ENCODE data around the gene CSRP1.

The CSRP1 gene

GRCh38 chr1:201511941-201512539 is 5.1 kb upstream of the CSRP1 start:
- DNase-seq = no peak

- no peak for DNase-seq
Measured at GRCh38 chr1:201511396-201511940, 4.5 kb upstream of the CSRP1 start.

- DNase-seq = no peak
Measured at GRCh38 chr1:201510734-201511133, 3.8 kb upstream of the CSRP1 start.

GRCh38 chr1:201509601-201510374 is 2.9 kb upstream of the CSRP1 start:
- DNase-seq = no peak

GRCh38 chr1:201508809-201509208 is 1.9 kb upstream of the CSRP1 start:
- DNase-seq = no peak

- DNase-seq = no peak
Measured at GRCh38 chr1:201507360-201507675, 395 bp upstream of the CSRP1 start.

- DNase-seq = no peak
Measured at GRCh38 chr1:201506092-201506491, 831 bp downstream of the CSRP1 start.

GRCh38 chr1:201505503-201505890 is 1.4 kb downstream of the CSRP1 start:
- no peak for DNase-seq

- no peak for DNase-seq
Measured at GRCh38 chr1:201504799-201505502, 2.0 kb downstream of the CSRP1 start.

- no peak for DNase-seq
Measured at GRCh38 chr1:201504179-201504631, 2.7 kb downstream of the CSRP1 start.

GRCh38 chr1:201503397-201504176 is 3.3 kb downstream of the CSRP1 start:
- DNase-seq = no peak

GRCh38 chr1:201502511-201502857 is 4.4 kb downstream of the CSRP1 start:
- DNase-seq = no peak

GRCh38 chr1:201501812-201502510 is 5.0 kb downstream of the CSRP1 start:
- DNase-seq = no peak

GRCh38 chr1:201501144-201501543 is 5.8 kb downstream of the CSRP1 start:
- no peak for DNase-seq

GRCh38 chr1:201500670-201501120 is 6.2 kb downstream of the CSRP1 start:
- no peak for DNase-seq

GRCh38 chr1:201499795-201500669 is 6.9 kb downstream of the CSRP1 start:
- DNase-seq = no peak

- no peak for DNase-seq
Measured at GRCh38 chr1:201499191-201499590, 7.7 kb downstream of the CSRP1 start.

- no peak for DNase-seq
Measured at GRCh38 chr1:201498621-201499020, 8.3 kb downstream of the CSRP1 start.

GRCh38 chr1:201497935-201498509 is 8.9 kb downstream of the CSRP1 start:
- no peak for DNase-seq

GRCh38 chr1:201496296-201496690 is 10.6 kb downstream of the CSRP1 start:
- no peak for DNase-seq
